Fibroblast of skin of abdomen (primary cell): ENCODE data around the gene RB1.
"Not testable (repeated sequence)": the region's sequence is repeated elsewhere in the genome, so short reads cannot be mapped to it uniquely, and the experiment has no call there.

ENCODE experiments used
- DNase-seq: peaks from one replicate; pipeline ENCODE4 v3.0.0-alpha.2; 2013

The RB1 gene

GRCh38 chr13:48355524-48355923 lies 52.0 kb downstream of the RB1 start:
- not testable (repeated sequence) for DNase-seq

- DNase-seq: no peak
Observed at GRCh38 chr13:48356750-48357149, 53.2 kb downstream of the RB1 start.

- DNase-seq: no peak
Observed at GRCh38 chr13:48369988-48370387, 66.4 kb downstream of the RB1 start.

- DNase-seq: no peak
Observed at GRCh38 chr13:48370815-48371214, 67.3 kb downstream of the RB1 start.

GRCh38 chr13:48377857-48378256 lies 74.3 kb downstream of the RB1 start:
- DNase-seq: no peak

- DNase-seq: no peak
Observed at GRCh38 chr13:48380581-48380980, 77.0 kb downstream of the RB1 start.

- DNase-seq: no peak
Observed at GRCh38 chr13:48383384-48383783, 79.8 kb downstream of the RB1 start.

GRCh38 chr13:48386816-48387215 lies 83.3 kb downstream of the RB1 start:
- no peak for DNase-seq

GRCh38 chr13:48391257-48391656 lies 87.7 kb downstream of the RB1 start:
- no peak for DNase-seq

GRCh38 chr13:48393030-48393697 lies 89.6 kb downstream of the RB1 start:
- DNase-seq: no peak

GRCh38 chr13:48393698-48394085 lies 90.1 kb downstream of the RB1 start:
- no peak for DNase-seq

- DNase-seq: no peak
Observed at GRCh38 chr13:48397744-48398143, 94.2 kb downstream of the RB1 start.

- peak; percentile 35 for DNase-seq
Observed at GRCh38 chr13:48398450-48399095, 95.0 kb downstream of the RB1 start.

- DNase-seq: no peak
Observed at GRCh38 chr13:48400090-48400694, 96.6 kb downstream of the RB1 start.

GRCh38 chr13:48400850-48401291 lies 97.3 kb downstream of the RB1 start:
- peak; percentile 64 for DNase-seq

GRCh38 chr13:48401480-48401879 lies 97.9 kb downstream of the RB1 start:
- no peak for DNase-seq

- DNase-seq: no peak
Observed at GRCh38 chr13:48402325-48402932, 98.9 kb downstream of the RB1 start.

GRCh38 chr13:48403151-48403631 lies 99.6 kb downstream of the RB1 start:
- DNase-seq: no peak

- no peak for DNase-seq
Observed at GRCh38 chr13:48403913-48404312, 100.4 kb downstream of the RB1 start.

GRCh38 chr13:48404952-48405351 lies 101.4 kb downstream of the RB1 start:
- DNase-seq: no peak

GRCh38 chr13:48405875-48406274 lies 102.3 kb downstream of the RB1 start:
- DNase-seq: no peak

- no peak for DNase-seq
Observed at GRCh38 chr13:48410199-48410598, 106.6 kb downstream of the RB1 start.

GRCh38 chr13:48411147-48411794 lies 107.7 kb downstream of the RB1 start:
- DNase-seq: no peak
